ENCODE data around the gene CPNE5.
"Not testable (repeated sequence)": the region's sequence is repeated elsewhere in the genome, so short reads cannot be mapped to it uniquely, and the experiment has no call there.

CPNE5 gene

DNA sequence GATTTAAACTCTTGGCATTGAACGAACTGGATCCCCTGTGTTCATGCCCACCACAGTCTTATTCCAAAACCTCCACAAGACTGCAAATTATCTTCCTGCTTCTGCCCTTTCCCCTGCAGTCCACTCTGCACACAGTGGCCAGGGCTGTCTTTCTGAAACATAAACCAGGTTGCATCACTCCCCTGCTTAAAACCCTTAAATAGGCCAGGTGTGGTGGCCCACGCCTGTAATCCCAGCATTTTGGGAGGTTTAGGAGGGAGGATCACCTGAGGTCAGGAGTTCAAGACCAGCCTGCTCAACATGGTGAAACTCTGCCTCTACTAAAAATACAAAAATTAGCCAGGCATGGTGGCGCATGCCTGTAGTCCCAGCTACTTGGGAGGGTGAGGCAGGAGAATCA lies 26.2 kb downstream of the CPNE5 start:
- DNase-seq: not testable (repeated sequence)

GRCh38 chr6:36809941-36810803 lies 29.1 kb downstream of the CPNE5 start:
- no peak for DNase-seq

DNA sequence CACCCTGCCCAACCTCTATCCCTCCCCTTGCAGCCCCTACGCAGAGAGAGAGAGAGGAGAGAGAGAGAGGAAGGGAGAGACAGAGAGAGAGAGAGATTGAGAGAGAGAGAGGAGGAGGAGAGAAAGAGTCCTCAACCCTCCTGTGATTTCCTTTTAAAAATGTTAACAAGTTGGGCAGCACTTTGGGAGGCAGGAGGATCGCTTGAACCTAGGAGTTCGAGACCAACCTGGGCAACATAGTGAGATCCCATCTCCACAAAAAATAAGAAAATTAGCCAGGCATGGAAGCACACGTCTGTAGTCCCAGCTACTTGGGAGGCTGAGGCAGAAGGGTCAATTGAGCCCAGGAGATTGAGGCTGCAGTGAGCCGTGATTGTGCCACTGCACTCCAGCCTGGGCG lies 30.1 kb downstream of the CPNE5 start:
- no peak for DNase-seq

DNA sequence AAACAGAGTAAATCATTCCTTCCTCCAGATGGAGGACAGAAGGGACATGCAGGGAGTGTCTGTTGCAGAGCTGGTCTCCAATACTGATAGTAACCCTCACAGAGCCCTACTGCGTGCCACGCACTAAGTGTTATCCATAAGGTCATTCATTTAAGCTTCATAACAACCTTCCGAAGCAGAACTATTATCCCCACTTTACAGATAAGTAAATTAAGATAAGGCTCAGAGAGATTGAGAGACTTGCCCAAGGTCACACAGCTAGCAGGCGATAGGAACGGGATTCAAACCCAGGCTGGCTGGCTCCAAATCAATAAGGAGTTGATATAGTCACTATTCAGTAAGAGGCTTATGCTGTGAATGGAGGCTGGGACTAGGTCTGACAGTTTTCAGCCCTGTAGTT lies 30.6 kb downstream of the CPNE5 start:
- DNase-seq: no peak

DNA sequence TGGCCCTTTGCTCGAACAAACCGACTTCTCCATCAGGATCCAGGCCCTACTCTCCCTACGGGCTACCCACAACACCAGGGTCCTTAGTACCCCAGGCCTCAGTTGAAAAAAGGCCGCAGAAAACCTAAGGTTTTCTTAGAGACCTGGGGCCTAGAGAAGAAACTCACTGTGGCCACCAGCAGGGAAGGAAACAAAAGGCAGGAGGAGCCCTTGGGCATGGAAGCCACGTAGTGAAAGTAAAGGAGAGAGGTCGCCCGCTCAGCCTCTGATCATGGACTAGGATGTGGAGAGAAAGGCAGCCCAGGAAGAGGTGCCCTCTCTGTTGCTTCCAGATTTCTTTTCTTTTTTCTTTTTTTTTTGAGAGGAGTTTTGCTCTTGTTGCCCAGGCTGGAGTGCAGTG lies 31.5 kb downstream of the CPNE5 start:
- DNase-seq: no peak

DNA sequence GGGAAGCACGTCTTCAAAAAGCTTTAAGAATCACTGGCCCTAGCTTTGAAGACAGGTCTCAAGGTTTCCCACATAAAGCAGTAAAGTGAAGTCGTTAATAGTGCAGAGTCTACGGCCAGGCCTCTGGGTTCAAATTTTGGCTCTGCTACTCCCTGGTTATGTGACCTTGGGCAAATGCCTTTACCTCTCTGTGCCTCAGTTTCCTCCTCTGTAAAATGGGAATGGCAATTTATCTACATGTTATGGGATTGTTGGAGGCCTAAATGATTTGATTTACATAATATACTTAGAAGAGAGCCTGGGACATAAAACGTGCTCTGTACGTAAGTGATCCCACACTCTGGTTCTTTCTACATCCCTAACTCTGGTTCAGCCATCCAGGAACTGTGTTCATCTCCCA lies 32.1 kb downstream of the CPNE5 start:
- DNase-seq: no peak

- DNase-seq: no peak
Observed at GRCh38 chr6:36805917-36806316, 33.3 kb downstream of the CPNE5 start.

DNA sequence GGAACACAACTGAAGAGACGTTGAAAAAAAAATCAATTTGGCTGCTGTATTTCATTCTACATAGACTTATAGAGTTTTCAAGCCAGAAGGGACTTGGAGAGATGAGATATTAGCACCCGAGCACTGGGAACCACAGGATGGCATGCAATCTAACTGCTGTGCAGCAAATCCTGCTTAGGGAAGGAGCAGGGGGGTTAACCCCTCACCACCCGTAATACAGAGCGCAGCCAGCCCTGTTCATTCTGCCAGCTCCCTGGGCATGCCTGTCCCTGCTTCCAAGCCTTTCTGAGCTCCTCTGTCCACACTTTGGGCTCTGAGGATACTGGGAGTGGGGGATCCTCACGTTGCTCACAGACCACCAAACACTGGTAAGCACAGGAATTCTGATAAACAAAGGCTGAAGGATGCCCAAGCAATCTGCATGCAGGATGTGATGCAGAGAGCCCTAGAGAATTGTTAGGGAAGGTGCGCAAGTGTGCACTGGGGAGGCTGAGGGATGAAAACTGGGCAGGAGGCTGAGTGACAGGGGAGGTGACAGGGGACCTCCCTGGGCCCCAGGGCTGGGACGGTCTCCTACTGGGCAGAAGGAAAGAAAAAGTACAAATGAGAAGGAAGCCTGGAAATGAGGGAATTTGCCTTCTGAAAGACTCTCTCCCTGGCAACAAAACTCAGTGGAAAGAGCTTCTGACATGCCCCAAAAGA lies 34.0 kb downstream of the CPNE5 start:
- no peak for DNase-seq

DNA sequence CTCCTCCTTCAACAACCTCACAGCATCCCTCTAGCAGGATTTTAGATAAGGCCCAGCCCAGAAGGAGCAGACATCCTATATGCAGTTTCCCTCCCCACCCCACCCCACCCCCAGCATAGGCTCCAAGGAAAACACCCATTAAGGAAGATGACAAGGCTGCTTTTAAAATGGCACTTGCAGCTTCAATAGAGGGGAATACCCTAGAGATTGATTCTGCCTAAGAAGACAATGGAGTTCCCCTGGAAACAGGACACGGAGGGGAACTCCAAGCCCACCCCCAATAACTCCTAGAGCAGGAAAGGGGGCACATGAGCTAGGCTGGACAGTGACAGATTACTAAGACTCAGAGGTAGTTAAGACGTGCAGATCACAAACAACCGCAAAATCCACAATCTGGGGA lies 34.7 kb downstream of the CPNE5 start:
- no peak for DNase-seq

DNA sequence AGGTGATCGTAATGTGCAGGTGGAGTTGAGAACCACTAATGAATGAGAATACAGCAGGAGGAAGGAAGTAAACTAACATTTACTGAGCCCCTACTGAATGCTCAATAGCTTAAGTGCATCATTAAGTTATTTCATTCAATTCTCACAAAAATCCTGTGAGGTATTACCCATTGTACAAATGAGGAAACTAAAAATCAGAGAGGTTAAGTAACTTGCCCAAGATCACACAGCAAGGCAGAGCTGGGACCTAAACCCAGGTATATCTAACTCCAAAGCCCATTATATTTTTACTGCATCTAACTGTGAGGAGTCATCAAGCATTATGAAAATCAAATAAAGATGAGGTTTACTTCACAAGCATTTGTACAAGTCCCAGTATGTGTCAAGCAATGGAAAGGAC lies 35.3 kb downstream of the CPNE5 start:
- no peak for DNase-seq

- no peak for DNase-seq
Observed at GRCh38 chr6:36803482-36803881, 35.8 kb downstream of the CPNE5 start.

DNA sequence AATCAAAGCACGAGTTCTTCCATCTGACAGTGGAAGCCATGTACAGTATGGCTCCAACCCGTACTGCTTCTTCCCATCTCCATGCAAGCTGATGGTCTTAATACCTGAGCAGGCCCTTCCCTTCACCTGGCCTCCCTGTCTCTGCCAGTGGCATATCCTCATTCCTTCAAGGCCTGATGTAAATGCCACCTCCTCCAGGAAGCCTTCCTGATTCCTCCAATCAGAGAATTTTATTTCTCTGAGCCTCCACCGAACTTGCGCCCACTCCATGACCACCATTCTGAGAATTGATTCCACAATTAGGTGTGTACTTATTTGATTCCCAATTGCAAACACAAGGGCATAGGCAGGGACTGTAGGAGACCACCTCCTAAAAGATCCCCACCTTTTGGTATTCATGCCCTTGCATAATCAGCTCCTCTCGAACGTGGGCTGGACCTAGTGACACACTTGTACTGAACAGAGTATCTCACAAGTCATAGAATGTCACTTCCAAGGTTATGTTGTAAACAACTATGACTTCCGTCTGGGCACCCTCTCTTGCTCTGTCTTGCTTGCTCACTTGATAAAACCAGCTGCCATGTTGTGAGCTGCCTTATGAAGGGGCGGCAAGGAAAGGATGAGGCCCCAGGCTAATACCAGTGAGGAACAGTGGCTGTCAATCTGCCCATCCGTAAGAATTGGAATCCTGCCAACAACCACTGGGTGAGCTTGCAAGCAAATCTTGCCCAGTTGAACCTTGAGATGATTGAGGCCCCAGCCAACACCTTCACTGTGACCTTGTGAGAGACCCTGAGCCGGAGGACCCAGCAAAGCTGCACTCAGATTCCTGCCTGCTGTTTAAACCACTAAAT lies 38.8 kb downstream of the CPNE5 start:
- DNase-seq: no peak

GRCh38 chr6:36798852-36799251 lies 40.4 kb downstream of the CPNE5 start:
- no peak for DNase-seq

GRCh38 chr6:36797653-36798052 lies 41.6 kb downstream of the CPNE5 start:
- no peak for DNase-seq

DNA sequence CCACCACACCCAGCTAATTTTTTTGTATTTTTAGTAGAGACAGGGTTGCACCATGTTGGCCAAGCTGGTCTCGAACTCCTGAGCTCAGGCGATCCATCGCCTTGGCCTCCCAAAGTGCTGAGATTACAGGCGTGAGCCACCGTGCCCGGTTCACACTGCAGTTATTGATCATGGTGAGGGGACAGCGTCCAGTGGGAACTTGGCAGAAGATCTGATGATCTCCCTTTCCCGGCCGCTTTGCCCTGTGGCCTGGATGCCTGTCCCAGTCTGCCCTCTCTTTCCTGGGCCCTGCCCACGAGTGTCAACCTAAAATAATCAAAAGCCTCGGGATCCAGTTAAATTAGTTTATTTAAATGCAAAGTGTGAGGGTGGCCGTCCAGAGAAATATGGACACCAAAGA lies 42.2 kb downstream of the CPNE5 start:
- no peak for DNase-seq

DNA sequence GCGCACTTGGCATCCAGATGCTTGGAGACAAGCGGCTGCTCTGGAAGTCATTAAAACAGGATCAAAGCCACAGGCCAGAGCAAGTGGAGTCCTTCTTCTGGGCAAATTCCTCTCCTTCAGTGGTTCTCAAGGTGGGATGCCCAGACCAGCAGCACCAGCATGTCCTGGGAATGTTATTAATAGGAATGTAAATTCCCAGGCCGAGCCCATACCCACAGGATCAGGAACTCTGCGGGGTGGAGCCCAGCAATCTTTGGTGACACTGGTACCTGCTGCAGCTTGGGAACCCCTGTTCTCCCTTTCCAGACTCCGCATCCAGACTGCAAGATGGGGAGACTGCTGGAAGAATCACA lies 44.6 kb downstream of the CPNE5 start:
- no peak for DNase-seq

GRCh38 chr6:36793913-36794712 lies 45.1 kb downstream of the CPNE5 start:
- DNase-seq: no peak

GRCh38 chr6:36793296-36793912 lies 45.8 kb downstream of the CPNE5 start:
- no peak for DNase-seq

DNA sequence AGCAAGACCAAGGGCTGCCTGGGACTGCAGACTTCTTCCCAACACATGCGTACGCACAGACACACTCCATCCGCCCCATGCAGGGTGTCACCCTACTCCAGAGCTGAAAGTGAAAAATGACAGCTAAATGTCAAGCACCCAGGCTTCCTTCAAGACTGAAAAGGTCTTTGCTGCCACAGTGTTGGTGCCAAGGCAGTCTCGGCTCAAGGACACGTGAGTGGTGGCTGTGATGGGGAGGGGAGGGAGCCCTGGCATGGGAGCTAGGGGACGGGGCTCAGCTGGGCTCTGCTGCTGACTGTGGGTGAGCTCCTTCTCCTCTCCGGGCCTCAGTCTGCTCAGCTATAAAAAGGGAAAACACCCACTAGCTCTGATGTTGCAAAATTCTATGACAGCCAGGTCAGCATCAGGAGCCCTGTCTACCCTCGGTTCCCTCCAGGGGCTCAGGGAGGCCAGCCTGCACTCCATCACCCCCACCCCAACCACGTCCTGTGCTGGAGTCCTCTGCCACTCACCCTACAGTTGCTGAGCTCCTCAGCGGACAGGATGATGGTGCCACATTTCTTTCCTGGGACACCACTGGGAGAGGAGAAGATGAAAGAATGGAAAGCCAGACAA lies 47.6 kb downstream of the CPNE5 start:
- DNase-seq: no peak

GRCh38 chr6:36791085-36791484 lies 48.2 kb downstream of the CPNE5 start:
- no peak for DNase-seq

- DNase-seq: no peak
Observed at GRCh38 chr6:36788768-36789167, 50.5 kb downstream of the CPNE5 start.

DNA sequence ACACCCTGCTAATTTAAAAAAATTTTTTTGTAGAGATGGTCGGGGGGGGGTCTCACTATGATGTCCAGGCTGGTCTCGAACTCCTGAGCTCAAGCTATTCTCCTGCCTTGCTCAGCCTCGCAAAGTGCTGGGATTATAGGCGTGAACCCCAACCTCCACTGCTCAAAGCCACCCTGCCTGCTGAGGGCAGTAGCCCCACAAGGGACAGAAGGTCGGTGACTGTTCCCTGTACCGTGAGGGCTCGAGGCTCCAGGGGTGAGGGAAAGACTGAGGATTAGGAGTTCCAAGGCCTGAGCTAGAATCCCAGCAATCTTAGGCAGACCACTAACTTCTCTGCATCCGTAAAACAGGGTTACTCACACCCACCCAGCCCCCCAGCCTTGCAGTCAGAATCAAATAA lies 51.1 kb downstream of the CPNE5 start:
- DNase-seq: no peak

All from NCI-H1048 (cell line).